ENCODE data around the gene ASTN1.

The ASTN1 gene

DNA sequence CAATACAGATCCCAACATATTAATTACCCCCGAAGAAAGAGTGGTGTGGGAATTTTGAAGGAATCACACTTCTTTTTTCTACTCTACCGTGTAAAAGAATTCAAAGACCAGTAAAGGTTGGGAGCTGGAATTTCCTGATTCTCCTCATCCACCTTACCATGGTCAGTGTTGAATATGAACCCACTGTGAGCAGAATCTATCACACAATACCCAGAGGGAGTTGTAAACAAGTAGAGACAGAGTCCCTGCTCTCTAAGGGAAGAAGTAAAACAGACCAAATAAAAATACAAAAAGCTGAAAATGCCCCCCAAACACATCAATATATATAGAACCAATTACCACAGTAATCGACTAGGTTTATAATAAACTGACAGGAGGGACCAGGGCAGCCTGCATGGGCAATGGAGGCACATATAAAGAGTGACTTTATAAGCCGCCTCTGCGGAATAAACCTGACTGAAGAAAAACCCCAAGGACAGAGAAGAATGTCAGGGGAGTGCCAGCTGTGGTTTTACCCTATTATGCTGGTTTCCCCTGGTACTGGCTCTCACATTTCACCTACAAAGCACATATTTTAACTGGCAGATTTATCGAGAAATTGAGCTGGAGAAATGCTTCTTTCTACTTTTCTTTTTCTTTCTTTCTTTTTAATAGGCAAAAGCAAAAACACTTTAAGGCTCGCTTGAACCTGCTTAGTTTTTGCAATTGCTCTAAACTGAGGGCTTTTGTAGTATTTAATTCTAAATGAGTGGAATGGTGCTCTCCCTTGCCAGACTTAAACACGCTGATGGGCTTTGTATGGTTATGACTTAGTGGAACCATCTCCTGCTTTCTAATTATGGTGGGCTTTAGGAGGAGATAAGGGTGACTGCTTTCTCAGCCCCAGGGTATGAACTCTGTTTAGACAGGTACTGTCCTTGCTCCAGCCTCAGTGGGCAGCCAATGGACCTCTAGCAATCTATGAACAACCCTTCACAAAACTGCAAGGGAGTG is 244.8 kb downstream of the ASTN1 start:
- Histone ChIP-seq H3K4me2 (ENCODE audit: low read depth, low read length, poor library complexity, severe bottlenecking) (no peak overlapping the region), H3K36me3 (ENCODE audit: insufficient read depth, low read length) (no peaks in the 10 kb centered on the region), H4K20me1 (ENCODE audit: insufficient read depth, low read length, poor library complexity, severe bottlenecking) (no peaks in the 10 kb centered on the region), H3K27me3 (ENCODE audit: insufficient read depth, low read length, poor library complexity, severe bottlenecking) (no peaks in the 10 kb centered on the region), H2AFZ (ENCODE audit: low read length) (no peak overlapping the region), H3K9me3 (ENCODE audit: insufficient read depth, low read depth, low read length) (no peaks in the 10 kb centered on the region), H3K79me2 (ENCODE audit: insufficient read depth, low read length) (no peaks in the 10 kb centered on the region), H3F3A (ENCODE audit: low read depth) (no peaks in the 10 kb centered on the region), H3K4me3 (ENCODE audit: low read length, poor library complexity, severe bottlenecking) (no peak overlapping the region), H3K9me2 (replicated peaks; ENCODE audit: low read depth, low read length) (no peaks in the 10 kb centered on the region), H3K4me1 (ENCODE audit: insufficient read depth, low read length, poor library complexity, severe bottlenecking) (no peaks in the 10 kb centered on the region), H3K9ac (ENCODE audit: low read depth, low read length, poor library complexity, severe bottlenecking) (no peak overlapping the region)
- TF ChIP-seq, protein P1, sequence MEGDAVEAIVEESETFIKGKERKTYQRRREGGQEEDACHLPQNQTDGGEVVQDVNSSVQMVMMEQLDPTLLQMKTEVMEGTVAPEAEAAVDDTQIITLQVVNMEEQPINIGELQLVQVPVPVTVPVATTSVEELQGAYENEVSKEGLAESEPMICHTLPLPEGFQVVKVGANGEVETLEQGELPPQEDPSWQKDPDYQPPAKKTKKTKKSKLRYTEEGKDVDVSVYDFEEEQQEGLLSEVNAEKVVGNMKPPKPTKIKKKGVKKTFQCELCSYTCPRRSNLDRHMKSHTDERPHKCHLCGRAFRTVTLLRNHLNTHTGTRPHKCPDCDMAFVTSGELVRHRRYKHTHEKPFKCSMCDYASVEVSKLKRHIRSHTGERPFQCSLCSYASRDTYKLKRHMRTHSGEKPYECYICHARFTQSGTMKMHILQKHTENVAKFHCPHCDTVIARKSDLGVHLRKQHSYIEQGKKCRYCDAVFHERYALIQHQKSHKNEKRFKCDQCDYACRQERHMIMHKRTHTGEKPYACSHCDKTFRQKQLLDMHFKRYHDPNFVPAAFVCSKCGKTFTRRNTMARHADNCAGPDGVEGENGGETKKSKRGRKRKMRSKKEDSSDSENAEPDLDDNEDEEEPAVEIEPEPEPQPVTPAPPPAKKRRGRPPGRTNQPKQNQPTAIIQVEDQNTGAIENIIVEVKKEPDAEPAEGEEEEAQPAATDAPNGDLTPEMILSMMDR (conservative IDR thresholded peaks at IDR 0.05; ENCODE audit: low read length): no peak
- TF ChIP-seq EZH2phosphoT487 (IDR thresholded peaks at IDR 0.05; ENCODE audit: borderline replicate concordance): no peak

DNA sequence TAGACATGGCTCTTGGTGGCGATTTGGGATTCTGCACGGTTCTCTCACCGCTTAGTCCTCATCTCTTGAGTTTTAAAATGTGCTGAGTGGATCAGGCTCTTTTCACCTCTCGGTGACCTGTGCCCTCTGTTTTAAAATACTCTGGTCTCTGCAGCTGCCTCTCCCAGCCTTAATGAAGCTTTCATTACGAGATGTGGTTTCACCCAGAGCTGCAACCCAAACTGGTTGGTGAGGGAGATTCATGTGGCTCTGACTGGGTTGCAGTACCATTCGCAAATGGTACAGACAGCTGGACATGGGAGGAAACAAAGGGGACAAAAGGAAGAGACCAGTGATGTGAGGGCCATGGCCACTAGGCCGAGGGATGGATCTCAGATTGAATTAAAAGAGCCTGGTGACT is 258.9 kb downstream of the ASTN1 start:
- Histone ChIP-seq H3K9me3 (ENCODE audit: insufficient read depth, low read depth, low read length) (no peaks in the 10 kb centered on the region), H3K4me3 (ENCODE audit: low read length, poor library complexity, severe bottlenecking) (no peak overlapping the region), H3F3A (ENCODE audit: low read depth) (no peaks in the 10 kb centered on the region), H3K4me2 (ENCODE audit: low read depth, low read length, poor library complexity, severe bottlenecking) (no peak overlapping the region), H2AFZ (ENCODE audit: low read length) (no peak overlapping the region), H3K79me2 (ENCODE audit: insufficient read depth, low read length) (no peaks in the 10 kb centered on the region), H3K27me3 (ENCODE audit: insufficient read depth, low read length, poor library complexity, severe bottlenecking) (no peaks in the 10 kb centered on the region), H3K4me1 (ENCODE audit: insufficient read depth, low read length, poor library complexity, severe bottlenecking) (no peaks in the 10 kb centered on the region), H4K20me1 (ENCODE audit: insufficient read depth, low read length, poor library complexity, severe bottlenecking) (no peaks in the 10 kb centered on the region), H3K9me2 (replicated peaks; ENCODE audit: low read depth, low read length) (no peaks in the 10 kb centered on the region), H3K36me3 (ENCODE audit: insufficient read depth, low read length) (no peaks in the 10 kb centered on the region), H3K9ac (ENCODE audit: low read depth, low read length, poor library complexity, severe bottlenecking) (no peak overlapping the region)
- TF ChIP-seq, protein P1 (conservative IDR thresholded peaks at IDR 0.05; ENCODE audit: low read length): no peak
- TF ChIP-seq EZH2phosphoT487 (IDR thresholded peaks at IDR 0.05; ENCODE audit: borderline replicate concordance): no peak

DNA sequence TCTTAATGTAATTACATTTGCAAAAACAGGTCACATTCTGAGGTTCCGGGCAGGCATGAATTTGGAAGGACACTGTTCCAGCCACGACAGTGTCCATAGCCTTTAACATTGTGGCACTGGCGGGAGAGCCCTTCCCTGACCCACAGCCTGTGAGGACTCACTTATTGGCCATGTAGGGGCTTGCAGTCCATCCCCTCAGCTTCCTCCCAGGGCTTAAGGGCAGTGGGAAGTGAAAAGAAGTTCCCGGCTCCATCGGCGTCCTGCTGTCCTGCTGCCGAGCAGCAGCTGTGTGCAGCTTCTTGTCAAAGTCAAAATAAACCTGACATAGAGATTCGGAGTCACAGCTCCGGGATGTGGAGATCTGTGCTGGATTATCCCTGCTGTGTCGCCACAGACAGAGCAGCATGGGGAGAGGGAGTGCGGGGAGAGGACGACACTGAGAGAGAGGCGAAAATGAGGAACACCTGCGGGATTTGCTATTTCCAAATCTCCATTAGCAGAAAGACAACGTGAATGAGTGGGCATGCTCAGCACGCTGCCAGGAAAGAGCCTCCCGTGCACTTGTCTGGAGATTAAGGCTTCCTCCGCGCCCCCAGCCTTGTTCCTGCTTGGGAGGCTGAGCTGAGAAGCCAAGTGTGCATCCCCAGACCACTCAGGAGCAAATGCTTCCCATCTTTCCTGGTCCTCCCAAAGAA is 260.3 kb downstream of the ASTN1 start:
- Histone ChIP-seq H3K4me1 (ENCODE audit: insufficient read depth, low read length, poor library complexity, severe bottlenecking) (no peaks in the 10 kb centered on the region), H3K36me3 (ENCODE audit: insufficient read depth, low read length) (no peaks in the 10 kb centered on the region), H3K4me2 (ENCODE audit: low read depth, low read length, poor library complexity, severe bottlenecking) (no peak overlapping the region), H3F3A (ENCODE audit: low read depth) (no peaks in the 10 kb centered on the region), H4K20me1 (ENCODE audit: insufficient read depth, low read length, poor library complexity, severe bottlenecking) (no peaks in the 10 kb centered on the region), H3K9me2 (replicated peaks; ENCODE audit: low read depth, low read length) (no peaks in the 10 kb centered on the region), H3K9ac (ENCODE audit: low read depth, low read length, poor library complexity, severe bottlenecking) (no peak overlapping the region), H3K27me3 (ENCODE audit: insufficient read depth, low read length, poor library complexity, severe bottlenecking) (no peaks in the 10 kb centered on the region), H3K79me2 (ENCODE audit: insufficient read depth, low read length) (no peaks in the 10 kb centered on the region), H3K9me3 (ENCODE audit: insufficient read depth, low read depth, low read length) (no peaks in the 10 kb centered on the region), H2AFZ (ENCODE audit: low read length) (no peak overlapping the region), H3K4me3 (ENCODE audit: low read length, poor library complexity, severe bottlenecking) (no peak overlapping the region)
- TF ChIP-seq, protein P1 (conservative IDR thresholded peaks at IDR 0.05; ENCODE audit: low read length): no peak

Data from Loucy (cell line).